Retinal pigment epithelial cell (primary cell): ENCODE results near the gene PRKCB.

Experiments used
- DNase-seq: peaks from one replicate; pipeline ENCODE4 v3.0.0-alpha.2; 2010; ENCODE audit warnings: low read depth
- H3K4me3 ChIP-seq: 2 replicates; pipeline ENCODE4 v1.5.1; 2011; ENCODE audit warnings: mild to moderate bottlenecking, low read length, control low read depth, moderate library complexity
- TF ChIP-seq, protein P1 (sequence below): conservative IDR thresholded peaks from 2 replicates; pipeline ENCODE4 v1.5.1; 2011; ENCODE audit warnings: low read depth, low read length, control low read depth, inconsistent platforms

Gene PRKCB

GRCh38 chr16:23857256-23857880 is 21.6 kb downstream of the PRKCB start:
- DNase-seq = no peak
- no peak overlapping the region for H3K4me3 ChIP-seq

DNA sequence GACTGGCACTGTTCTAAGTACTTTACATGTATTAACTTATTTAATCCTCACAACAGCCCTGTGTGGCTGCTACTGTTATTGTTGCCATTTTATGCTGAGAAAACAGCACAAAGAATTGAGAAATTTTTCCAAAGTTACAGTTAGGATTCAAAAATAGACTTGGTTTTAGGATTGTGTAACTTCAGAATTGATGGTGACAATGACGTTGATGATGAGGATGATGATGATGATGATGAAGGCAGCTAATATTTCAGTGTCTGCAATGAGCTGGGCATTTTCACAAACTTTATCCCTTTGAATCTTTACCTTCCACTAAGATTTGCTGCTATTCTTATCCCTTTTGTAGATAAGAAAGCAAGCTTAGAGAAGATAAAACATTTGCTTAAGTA is 22.1 kb downstream of the PRKCB start:
- TF ChIP-seq, protein P1, sequence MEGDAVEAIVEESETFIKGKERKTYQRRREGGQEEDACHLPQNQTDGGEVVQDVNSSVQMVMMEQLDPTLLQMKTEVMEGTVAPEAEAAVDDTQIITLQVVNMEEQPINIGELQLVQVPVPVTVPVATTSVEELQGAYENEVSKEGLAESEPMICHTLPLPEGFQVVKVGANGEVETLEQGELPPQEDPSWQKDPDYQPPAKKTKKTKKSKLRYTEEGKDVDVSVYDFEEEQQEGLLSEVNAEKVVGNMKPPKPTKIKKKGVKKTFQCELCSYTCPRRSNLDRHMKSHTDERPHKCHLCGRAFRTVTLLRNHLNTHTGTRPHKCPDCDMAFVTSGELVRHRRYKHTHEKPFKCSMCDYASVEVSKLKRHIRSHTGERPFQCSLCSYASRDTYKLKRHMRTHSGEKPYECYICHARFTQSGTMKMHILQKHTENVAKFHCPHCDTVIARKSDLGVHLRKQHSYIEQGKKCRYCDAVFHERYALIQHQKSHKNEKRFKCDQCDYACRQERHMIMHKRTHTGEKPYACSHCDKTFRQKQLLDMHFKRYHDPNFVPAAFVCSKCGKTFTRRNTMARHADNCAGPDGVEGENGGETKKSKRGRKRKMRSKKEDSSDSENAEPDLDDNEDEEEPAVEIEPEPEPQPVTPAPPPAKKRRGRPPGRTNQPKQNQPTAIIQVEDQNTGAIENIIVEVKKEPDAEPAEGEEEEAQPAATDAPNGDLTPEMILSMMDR = no peak

More at GRCh38 chr16:23857256-23857880, 21.6 kb downstream of the PRKCB start:
- TF ChIP-seq, protein P1 = no peak

DNA sequence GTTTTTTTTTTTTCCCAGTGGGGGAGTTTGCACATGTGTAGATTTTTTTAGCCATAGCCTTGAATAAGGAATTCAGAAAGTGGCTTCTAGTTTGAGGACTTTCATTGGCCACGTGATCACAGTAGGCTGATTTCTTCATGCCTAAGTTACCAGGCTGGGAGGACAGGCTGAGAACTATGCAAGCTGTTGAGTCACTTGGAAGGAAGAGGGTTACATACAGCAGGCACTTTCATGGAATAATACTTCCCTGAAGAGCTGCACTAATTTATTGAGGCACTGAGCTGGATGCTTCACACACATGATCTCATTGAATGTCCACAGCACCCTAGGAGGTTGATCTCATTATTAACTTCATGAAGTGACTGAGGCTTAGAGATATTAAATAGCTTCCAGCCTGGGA is 22.8 kb downstream of the PRKCB start:
- no peak overlapping the region for H3K4me3 ChIP-seq
- TF ChIP-seq, protein P1 = no peak
- DNase-seq = no peak

More for the DNA sequence above, 22.1 kb downstream of the PRKCB start:
- no peak for DNase-seq
- H3K4me3 ChIP-seq = no peak overlapping the region

DNA sequence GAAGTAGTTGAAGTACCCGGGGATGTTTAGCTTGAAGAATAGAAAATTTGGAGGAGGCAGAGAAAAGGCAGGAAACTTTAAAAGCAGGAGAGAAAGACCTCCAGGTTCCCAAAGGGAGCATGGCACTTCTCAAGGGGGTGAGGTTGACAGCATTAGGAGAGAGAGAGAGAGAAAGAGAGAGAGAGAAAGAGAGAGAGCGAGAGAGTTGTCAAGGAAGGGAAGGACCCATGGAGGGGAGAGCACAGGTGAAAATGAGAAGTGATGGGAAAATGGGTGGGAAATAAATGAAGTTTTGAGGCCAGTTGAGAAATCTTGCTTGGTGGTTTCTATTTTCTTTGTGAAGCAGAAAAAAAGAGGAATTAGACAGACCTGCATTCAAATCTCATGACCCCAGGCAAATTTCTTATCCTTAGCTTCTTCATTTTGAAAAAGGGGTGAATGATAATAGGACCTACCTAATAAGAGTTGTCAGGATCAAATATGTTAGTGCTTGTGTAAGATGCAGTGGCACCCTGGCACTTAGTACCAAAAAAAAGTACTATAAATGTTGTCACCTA is 24.0 kb downstream of the PRKCB start:
- TF ChIP-seq, protein P1 = no peak
- H3K4me3 ChIP-seq = no peak overlapping the region
- no peak for DNase-seq

DNA sequence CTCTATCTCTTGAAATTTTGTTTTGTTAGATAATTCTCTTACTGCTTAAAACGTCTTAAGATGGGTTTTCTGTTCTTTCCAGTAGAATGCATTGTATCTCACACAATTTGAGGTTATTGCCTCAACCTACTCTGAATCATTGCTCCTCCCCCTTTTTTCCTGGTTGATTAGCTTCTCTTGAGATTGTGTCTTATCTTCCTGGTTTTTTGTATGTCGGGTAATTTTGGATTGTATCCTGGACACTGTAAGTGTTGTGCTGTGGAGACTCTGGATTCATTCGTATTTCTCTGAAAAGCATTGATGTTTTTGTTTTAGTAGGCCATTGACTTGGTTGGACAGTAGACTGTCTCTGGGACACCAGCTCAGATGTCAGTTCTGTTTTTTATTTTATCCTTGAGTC is 26.1 kb downstream of the PRKCB start:
- no peak overlapping the region for H3K4me3 ChIP-seq
- TF ChIP-seq, protein P1 = no peak

GRCh38 chr16:23862556-23862955 is 26.8 kb downstream of the PRKCB start:
- TF ChIP-seq, protein P1 = no peak
- H3K4me3 ChIP-seq = no peak overlapping the region
- no peak for DNase-seq

More for the DNA sequence above, 26.1 kb downstream of the PRKCB start:
- DNase-seq = no peak
